Measurements from ENCODE around the gene PHAF1.

Gene PHAF1

DNA sequence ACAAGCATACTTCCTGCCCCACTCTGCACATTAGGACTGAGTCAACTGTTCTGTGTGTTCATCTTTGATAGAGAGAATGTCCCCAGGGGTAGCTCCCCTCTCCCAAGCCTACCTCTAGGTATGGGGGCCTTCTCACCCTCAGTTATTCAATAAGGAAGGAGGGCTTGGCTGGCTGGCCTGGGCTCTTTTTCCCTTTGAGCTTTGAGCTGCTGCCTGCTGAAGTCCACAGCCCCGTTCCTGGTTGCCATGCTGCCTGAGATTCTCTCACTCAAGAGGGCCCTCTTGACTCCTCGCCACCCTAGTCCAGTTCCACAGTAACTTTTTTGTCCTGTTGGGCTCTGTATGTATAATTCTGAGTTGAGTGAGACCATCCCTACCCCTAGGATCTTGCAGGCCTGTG is 36.0 kb downstream of the PHAF1 start:
- DNase-seq (ENCODE audit: low read depth), result no peak
- no peak for TF ChIP-seq CTCF (IDR thresholded peaks at IDR 0.05; ENCODE audit: insufficient read depth, low read depth, low read length, missing control alignments)
- no peak overlapping the region for H3K4me3 ChIP-seq (ENCODE audit: low read length)

DNA sequence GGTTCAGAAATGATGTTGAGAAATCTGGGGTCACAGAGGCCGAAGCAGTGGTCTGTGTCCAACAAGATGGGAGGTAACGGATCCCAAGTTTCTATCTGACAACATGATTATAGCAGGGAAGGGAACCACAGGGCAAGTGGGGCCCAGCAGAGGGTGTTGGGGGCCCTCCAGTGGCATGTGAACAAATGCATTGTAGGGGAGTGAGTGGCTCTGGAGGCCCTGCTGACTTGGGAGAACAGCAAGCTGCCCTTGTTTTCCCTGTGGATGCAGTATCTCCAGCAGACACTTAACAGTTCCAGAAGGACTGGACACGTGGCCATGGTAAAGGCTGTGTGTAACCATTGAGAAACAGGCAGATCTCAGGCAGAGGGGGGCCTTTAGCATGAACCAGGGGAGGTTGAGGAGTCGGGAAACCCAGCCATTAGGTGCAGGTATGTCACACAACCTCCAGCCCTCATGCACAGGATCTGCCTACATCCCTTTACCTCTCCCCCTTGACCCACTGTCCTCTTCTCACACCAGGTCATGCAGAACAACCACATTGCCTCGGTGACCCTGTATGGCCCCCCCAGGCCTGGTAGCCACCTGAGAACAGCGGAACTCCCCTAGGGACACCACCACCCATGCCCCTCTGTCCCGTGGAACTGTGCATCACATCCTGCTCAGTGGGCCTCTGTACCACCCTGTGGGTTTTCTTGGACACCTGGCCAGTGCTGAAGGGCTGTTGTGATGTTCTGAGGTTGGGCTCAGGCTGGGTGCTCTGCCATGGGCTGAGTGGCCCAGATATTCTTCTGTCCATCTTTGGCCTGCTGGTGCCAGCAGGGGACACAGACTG is 37.0 kb downstream of the PHAF1 start:
- H3K4me3 ChIP-seq (ENCODE audit: low read length), result no peak overlapping the region
- no peak for TF ChIP-seq CTCF (IDR thresholded peaks at IDR 0.05; ENCODE audit: insufficient read depth, low read depth, low read length, missing control alignments)
- DNase-seq (ENCODE audit: low read depth), result no peak

- no peak overlapping the region for H3K4me3 ChIP-seq (ENCODE audit: low read length)
- no peak for TF ChIP-seq CTCF (IDR thresholded peaks at IDR 0.05; ENCODE audit: insufficient read depth, low read depth, low read length, missing control alignments)
- peak; percentile 69 for DNase-seq (ENCODE audit: low read depth)
Observed at GRCh38 chr16:67147437-67148140, 37.8 kb downstream of the PHAF1 start.

- no peak for DNase-seq (ENCODE audit: low read depth)
- no peak overlapping the region for H3K4me3 ChIP-seq (ENCODE audit: low read length)
- no peak for TF ChIP-seq CTCF (IDR thresholded peaks at IDR 0.05; ENCODE audit: insufficient read depth, low read depth, low read length, missing control alignments)
Observed at GRCh38 chr16:67148221-67148620, 38.5 kb downstream of the PHAF1 start.

DNA sequence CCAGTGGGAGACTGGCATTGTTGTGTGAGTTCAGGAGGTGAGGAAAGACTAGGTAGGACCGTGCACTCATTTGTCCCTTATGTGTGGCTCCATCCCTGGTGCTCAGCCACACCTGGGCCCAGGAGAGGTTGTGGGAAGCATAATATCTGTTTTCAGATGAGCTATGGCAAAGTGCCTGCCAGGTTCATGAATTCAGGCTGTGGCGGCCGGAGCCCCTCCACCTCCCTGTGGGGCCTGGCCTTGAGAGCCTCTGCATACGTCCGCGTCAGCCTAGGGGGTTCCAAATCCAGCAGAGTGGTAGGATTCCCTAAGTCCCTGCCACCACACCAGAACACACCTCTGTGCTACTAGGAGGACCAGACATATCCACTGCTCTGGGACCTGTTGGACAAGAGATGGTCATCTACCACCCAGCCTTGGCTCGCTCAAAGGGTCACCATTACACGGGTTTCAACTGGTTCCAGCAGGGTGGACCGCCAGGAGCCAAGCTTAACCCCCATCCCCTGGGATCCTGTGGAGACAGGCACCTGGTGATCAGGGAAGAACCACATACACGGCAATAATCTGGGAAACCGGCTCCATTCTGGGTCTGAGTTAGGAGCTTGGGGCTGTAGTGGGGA is 39.0 kb downstream of the PHAF1 start:
- no peak overlapping the region for H3K4me3 ChIP-seq (ENCODE audit: low read length)
- TF ChIP-seq CTCF (IDR thresholded peaks at IDR 0.05; ENCODE audit: insufficient read depth, low read depth, low read length, missing control alignments), result no peak
- no peak for DNase-seq (ENCODE audit: low read depth)

DNA sequence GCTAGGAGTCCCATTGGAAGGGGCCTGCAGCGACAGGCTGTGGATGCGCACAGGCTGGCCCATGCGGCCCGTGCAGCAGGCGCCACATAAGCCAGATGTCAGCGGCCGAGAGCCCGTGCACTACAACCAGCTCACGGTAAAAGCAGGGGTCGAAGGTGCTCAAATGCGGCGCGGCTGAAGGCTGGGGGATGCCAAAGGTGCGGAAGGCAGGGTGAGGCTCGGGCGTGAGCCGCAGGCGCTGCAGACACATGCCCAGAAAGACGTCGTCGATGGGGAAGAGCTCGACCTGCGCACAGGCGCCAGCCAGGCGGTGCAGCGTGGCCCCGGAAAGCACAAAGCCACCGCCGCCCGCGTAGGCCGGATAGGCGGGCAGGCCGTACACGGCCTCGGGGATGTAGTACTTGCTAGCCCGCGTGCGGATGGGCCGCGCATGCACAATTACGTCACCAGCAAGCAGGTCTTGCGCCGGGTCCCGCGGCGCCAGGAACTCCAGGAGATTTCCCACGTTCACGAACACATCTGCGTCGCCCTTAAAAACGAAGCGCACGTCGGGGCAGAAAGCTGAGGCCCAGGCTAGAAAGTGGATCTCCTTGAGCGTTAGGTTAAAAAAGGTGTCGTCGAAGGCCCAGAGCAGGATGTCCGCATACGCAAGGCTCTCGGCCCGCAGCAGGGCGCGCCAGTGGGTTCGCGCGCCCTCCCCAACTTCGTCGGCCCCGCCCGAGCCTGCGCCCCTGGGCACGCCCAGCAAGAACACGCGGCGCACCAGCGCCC is 39.7 kb downstream of the PHAF1 start:
- no peak for DNase-seq (ENCODE audit: low read depth)
- H3K4me3 ChIP-seq (ENCODE audit: low read length), result no peak overlapping the region
- TF ChIP-seq CTCF (IDR thresholded peaks at IDR 0.05; ENCODE audit: insufficient read depth, low read depth, low read length, missing control alignments), result no peak
